ENCODE data around the gene FBXO38.

- TF ChIP-seq CTCF (IDR thresholded peaks at IDR 0.05; ENCODE audit: insufficient read depth, low read depth, low read length) (no peak), EZH2 (IDR thresholded peaks at IDR 0.05; ENCODE audit: insufficient read depth, low read length) (no peak)
Measured at GRCh38 chr5:148381906-148382305, 1.9 kb upstream of the FBXO38 start.
